ENCODE data around the gene CFAP157. TPM values are rescaled to one million over a fixed set of nuclear protein-coding genes. Genes with fewer than 3 reads are reported as not detected.

The CFAP157 gene
- total and polyA plus RNA-seq, 2 of the 13 experiments (the other 11 are each of a cell fraction or from before 2014, with no cell fraction given) = 0.07 TPM; not detected in 1

GRCh38 chr9:127715470-127716337 lies 8.9 kb downstream of the CFAP157 start, which contains the start of the genes PTRH1 and TTC16 (continued):
- TF ChIP-seq, protein P1, sequence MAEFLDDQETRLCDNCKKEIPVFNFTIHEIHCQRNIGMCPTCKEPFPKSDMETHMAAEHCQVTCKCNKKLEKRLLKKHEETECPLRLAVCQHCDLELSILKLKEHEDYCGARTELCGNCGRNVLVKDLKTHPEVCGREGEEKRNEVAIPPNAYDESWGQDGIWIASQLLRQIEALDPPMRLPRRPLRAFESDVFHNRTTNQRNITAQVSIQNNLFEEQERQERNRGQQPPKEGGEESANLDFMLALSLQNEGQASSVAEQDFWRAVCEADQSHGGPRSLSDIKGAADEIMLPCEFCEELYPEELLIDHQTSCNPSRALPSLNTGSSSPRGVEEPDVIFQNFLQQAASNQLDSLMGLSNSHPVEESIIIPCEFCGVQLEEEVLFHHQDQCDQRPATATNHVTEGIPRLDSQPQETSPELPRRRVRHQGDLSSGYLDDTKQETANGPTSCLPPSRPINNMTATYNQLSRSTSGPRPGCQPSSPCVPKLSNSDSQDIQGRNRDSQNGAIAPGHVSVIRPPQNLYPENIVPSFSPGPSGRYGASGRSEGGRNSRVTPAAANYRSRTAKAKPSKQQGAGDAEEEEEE (CRISPR knock-in tag; IDR thresholded peaks at IDR 0.05; ENCODE audit: borderline replicate concordance) = no peak
- TF ChIP-seq ERF (CRISPR knock-in tag; IDR thresholded peaks at IDR 0.05) = peak; percentile 78
- no peak for TF ChIP-seq ZBTB42 (CRISPR knock-in tag; IDR thresholded peaks at IDR 0.05)
- TF ChIP-seq MATR3 (CRISPR knock-in tag; IDR thresholded peaks at IDR 0.05) = no peak
- TF ChIP-seq ZNF543 (CRISPR knock-in tag; IDR thresholded peaks at IDR 0.05) = no peak
- no peak for TF ChIP-seq ZMYM3 (CRISPR knock-in tag; IDR thresholded peaks at IDR 0.05)
- TF ChIP-seq ZNF10 (CRISPR knock-in tag; IDR thresholded peaks at IDR 0.05; ENCODE audit: borderline replicate concordance, low read depth) = no peak
- no peak for TF ChIP-seq FOXK2 (IDR thresholded peaks at IDR 0.05)
- TF ChIP-seq, protein P2, sequence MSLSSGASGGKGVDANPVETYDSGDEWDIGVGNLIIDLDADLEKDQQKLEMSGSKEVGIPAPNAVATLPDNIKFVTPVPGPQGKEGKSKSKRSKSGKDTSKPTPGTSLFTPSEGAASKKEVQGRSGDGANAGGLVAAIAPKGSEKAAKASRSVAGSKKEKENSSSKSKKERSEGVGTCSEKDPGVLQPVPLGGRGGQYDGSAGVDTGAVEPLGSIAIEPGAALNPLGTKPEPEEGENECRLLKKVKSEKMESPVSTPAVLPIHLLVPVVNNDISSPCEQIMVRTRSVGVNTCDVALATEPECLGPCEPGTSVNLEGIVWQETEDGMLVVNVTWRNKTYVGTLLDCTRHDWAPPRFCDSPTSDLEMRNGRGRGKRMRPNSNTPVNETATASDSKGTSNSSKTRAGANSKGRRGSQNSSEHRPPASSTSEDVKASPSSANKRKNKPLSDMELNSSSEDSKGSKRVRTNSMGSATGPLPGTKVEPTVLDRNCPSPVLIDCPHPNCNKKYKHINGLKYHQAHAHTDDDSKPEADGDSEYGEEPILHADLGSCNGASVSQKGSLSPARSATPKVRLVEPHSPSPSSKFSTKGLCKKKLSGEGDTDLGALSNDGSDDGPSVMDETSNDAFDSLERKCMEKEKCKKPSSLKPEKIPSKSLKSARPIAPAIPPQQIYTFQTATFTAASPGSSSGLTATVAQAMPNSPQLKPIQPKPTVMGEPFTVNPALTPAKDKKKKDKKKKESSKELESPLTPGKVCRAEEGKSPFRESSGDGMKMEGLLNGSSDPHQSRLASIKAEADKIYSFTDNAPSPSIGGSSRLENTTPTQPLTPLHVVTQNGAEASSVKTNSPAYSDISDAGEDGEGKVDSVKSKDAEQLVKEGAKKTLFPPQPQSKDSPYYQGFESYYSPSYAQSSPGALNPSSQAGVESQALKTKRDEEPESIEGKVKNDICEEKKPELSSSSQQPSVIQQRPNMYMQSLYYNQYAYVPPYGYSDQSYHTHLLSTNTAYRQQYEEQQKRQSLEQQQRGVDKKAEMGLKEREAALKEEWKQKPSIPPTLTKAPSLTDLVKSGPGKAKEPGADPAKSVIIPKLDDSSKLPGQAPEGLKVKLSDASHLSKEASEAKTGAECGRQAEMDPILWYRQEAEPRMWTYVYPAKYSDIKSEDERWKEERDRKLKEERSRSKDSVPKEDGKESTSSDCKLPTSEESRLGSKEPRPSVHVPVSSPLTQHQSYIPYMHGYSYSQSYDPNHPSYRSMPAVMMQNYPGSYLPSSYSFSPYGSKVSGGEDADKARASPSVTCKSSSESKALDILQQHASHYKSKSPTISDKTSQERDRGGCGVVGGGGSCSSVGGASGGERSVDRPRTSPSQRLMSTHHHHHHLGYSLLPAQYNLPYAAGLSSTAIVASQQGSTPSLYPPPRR (CRISPR knock-in tag; IDR thresholded peaks at IDR 0.05; ENCODE audit: borderline replicate concordance) = no peak
- no peak for TF ChIP-seq SMARCC2 (IDR thresholded peaks at IDR 0.05)
- 0 out of 2 replicates have a peak, but pooled peaks have one; percentile 67 for TF ChIP-seq NAIF1 (CRISPR knock-in tag; IDR thresholded peaks at IDR 0.05; ENCODE audit: borderline replicate concordance)
- TF ChIP-seq MEF2D (CRISPR knock-in tag; IDR thresholded peaks at IDR 0.05) = no peak
- TF ChIP-seq ZNF124 (CRISPR knock-in tag; IDR thresholded peaks at IDR 0.05) = 0 out of 2 replicates have a peak, but pooled peaks have one; percentile 15
- TF ChIP-seq, protein P3, sequence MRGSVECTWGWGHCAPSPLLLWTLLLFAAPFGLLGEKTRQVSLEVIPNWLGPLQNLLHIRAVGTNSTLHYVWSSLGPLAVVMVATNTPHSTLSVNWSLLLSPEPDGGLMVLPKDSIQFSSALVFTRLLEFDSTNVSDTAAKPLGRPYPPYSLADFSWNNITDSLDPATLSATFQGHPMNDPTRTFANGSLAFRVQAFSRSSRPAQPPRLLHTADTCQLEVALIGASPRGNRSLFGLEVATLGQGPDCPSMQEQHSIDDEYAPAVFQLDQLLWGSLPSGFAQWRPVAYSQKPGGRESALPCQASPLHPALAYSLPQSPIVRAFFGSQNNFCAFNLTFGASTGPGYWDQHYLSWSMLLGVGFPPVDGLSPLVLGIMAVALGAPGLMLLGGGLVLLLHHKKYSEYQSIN (CRISPR knock-in tag; IDR thresholded peaks at IDR 0.05; ENCODE audit: borderline replicate concordance) = no peak
- no peak for TF ChIP-seq MEIS2 (CRISPR knock-in tag; IDR thresholded peaks at IDR 0.05)
- TF ChIP-seq, protein P4, sequence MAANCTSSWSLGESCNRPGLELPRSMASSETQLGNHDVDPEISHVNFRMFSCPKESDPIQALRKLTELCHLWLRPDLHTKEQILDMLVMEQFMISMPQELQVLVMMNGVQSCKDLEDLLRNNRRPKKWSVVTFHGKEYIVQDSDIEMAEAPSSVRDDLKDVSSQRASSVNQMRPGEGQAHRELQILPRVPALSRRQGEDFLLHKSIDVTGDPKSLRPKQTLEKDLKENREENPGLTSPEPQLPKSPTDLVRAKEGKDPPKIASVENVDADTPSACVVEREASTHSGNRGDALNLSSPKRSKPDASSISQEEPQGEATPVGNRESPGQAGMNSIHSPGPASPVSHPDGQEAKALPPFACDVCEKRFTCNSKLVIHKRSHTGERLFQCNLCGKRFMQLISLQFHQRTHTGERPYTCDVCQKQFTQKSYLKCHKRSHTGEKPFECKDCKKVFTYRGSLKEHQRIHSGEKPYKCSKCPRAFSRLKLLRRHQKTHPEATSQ (CRISPR knock-in tag; IDR thresholded peaks at IDR 0.05; ENCODE audit: borderline replicate concordance) = no peak
- no peak for TF ChIP-seq ZNF781 (CRISPR knock-in tag; IDR thresholded peaks at IDR 0.05; ENCODE audit: borderline replicate concordance, not compliant biosample characterization)
- TF ChIP-seq NCOA2 (CRISPR knock-in tag; IDR thresholded peaks at IDR 0.05) = no peak
- no peak for TF ChIP-seq NR2F2 (IDR thresholded peaks at IDR 0.05; ENCODE audit: borderline replicate concordance, low read depth)
- no peak for TF ChIP-seq FOXA1 (IDR thresholded peaks at IDR 0.05)
- TF ChIP-seq FOXA1 (CRISPR knock-in tag; IDR thresholded peaks at IDR 0.05) = no peak
- no peak for TF ChIP-seq ZNF775 (CRISPR knock-in tag; IDR thresholded peaks at IDR 0.05; ENCODE audit: borderline replicate concordance)
